NOMO-1 (cell line): ENCODE measurements around the gene SLC12A5.
A peak's percentile ranks its signal among the peaks of the same experiment; 100 is the strongest.

Source experiments
- DNase-seq, 2 experiments: peaks; one replicate each; lab custom pipeline; 2025; ENCODE audit not compliant: unreplicated experiment in 2 of 2; lab: John Stamatoyannopoulos, UW

SLC12A5 gene

DNA sequence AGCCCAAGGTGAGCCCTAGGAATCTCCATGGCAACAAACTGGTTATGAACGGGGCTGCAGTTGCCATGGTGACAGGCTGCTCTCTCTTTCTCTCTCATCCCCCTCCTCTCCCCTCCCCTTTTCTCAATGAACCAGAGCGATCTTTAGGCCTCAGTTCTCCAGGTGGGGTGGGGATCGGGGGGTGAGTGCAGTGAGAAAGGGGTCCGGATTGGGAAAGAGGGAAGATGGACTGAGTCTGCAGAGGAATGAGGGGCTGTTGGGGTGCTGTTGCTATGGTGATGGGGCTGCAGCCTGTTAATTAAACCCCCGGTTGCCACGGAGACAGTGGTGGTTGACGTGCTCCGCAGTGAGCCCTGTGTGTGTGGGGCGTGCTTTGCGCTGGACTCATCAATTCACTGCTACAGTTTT is 3.6 kb upstream of the SLC12A5 start:
- DNase-seq, result no peak

GRCh38 chr20:46027245-46027853 is 1.7 kb upstream of the SLC12A5 start:
- peak in 1 of 2 experiments; percentile 17 for DNase-seq

DNA sequence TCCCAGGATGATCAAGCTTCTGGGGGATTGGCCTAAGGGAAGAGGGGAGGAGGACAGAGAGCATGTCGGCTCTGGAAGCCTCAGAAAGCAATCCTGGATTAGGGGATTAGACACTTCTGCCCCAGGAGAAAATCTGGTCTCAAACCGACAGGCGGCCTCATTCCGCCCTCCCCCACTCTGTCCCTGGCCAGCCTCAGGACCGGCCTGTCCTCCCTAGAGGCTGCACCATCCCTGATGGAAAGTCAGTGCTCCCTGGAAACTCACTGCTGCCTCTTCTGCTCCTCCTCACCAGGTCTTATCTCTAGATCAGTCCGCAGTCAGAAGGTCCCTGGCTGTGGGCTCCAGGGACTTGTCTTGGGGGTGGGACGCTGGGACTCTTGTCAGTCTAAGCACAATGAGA is 905 bp upstream of the SLC12A5 start:
- no peak for DNase-seq

GRCh38 chr20:46030284-46031013 is 1.4 kb downstream of the SLC12A5 start:
- DNase-seq, result no peak

- DNase-seq, result no peak
Observed at GRCh38 chr20:46031014-46031569, 2.1 kb downstream of the SLC12A5 start.

DNA sequence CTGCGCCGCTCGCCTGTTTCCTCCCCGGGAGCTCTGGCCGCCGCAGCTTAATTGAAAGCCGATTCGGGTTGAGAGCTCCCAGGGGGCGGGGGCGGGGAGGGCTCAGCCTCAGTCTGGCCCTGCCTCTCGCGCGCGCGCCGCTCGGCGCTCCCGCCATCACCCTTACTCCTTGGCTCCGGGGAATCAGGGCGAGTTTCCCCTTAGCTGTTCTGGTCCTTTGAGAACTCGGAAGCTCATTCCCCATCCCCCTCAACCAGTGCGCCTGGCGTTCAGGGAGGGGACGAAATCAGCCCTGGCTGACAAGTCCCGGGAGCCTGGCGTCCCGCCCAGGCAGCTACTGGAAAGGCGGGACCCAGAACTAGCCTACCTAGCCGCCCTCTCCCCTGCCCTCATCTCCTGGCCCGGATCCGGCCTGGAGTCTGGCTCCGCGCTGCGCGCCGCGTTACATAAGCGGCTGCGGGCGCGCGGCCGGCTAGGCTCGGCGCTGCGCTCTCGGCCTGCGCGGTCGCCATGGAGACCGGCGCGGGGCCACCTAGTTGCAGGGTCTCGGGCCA is 2.8 kb downstream of the SLC12A5 start:
- DNase-seq, result no peak

DNA sequence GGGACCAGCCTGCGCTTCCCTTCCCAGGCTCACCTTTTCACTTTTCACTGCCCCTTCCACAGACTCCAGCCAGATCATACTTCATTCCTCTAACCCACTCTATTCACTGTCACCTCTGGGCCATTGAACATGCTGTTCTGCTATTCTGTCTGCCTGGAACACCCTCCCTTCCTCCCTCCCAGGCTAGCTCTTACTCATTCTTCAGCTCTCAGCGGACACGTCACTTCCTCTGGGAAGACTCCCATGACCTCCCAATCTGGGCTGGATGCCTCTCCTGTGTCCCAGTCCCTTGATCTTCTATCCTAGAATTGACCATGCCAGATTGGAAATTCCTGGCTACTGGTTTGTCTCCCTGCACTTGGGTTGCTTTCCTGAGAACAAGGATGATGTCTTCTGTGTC is 5.0 kb downstream of the SLC12A5 start:
- DNase-seq, result no peak

GRCh38 chr20:46035253-46035652 is 6.2 kb downstream of the SLC12A5 start:
- DNase-seq, result no peak

- no peak for DNase-seq
Observed at GRCh38 chr20:46035713-46036112, 6.7 kb downstream of the SLC12A5 start.

DNA sequence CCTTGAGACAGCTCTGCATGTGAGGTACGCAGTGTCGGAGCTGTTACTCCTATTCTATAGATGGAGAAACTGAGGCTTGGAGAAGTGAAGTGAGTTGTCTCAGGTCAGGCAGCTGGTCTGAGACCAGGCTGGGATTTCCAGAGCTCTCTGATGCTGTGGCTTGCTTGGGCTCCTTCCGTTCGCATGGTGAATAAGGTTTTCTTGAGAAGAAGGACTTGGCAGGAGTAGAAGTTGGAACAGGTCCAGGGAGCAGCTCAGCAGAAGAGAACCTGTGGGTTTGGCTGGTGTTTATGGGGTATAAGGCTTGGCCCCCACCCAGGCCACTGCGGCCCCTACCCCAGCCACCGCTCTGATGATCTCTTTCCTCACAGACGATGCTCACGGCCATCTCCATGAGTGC is 7.4 kb downstream of the SLC12A5 start:
- no peak for DNase-seq

- DNase-seq, result no peak
Observed at GRCh38 chr20:46037036-46037435, 8.0 kb downstream of the SLC12A5 start.

DNA sequence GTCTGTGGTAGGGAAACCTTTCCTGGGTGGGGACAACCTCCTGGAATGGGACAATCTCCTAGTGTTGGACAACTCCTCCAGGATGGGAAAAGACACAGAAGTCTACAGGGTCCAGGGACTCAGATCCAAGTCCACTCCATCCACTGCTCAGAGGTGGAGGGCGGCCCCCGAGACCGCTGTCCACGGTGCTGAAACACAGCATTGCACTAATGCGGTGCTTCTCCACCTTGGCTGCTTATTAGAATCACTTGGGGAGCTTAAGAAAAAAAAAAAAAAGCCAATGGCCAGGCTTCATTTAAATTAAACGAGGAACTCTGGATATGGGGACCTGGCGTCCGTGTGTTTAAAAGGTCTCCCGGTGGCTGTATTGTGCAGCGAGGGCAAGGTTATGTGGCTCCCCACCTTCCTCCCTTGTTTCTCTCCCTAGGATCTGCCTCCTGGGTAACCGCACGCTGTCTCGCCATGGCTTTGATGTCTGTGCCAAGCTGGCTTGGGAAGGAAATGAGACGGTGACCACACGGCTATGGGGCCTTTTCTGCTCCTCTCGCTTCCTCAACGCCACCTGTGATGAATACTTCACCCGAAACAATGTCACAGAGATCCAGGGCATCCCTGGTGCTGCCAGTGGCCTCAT is 12.0 kb downstream of the SLC12A5 start:
- peak in 1 of 2 experiments; percentile 38 for DNase-seq

- DNase-seq, result no peak
Observed at GRCh38 chr20:46043556-46043955, 14.5 kb downstream of the SLC12A5 start.

DNA sequence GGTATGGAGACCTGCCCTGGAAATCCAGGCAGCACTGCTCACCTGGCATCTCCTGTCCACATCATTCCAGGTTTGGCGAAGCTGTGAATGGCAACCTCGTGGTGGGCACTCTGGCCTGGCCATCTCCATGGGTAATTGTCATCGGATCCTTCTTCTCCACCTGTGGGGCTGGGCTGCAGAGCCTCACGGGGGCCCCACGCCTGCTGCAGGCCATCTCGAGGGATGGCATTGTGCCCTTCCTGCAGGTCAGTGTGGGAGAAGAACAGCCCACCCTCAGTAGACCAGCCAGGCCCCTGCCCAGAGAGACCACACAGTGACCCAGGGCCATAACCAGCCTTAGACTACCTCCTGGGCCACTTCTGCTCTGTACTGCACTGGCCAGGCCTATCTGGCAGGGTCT is 15.9 kb downstream of the SLC12A5 start:
- DNase-seq, result no peak

DNA sequence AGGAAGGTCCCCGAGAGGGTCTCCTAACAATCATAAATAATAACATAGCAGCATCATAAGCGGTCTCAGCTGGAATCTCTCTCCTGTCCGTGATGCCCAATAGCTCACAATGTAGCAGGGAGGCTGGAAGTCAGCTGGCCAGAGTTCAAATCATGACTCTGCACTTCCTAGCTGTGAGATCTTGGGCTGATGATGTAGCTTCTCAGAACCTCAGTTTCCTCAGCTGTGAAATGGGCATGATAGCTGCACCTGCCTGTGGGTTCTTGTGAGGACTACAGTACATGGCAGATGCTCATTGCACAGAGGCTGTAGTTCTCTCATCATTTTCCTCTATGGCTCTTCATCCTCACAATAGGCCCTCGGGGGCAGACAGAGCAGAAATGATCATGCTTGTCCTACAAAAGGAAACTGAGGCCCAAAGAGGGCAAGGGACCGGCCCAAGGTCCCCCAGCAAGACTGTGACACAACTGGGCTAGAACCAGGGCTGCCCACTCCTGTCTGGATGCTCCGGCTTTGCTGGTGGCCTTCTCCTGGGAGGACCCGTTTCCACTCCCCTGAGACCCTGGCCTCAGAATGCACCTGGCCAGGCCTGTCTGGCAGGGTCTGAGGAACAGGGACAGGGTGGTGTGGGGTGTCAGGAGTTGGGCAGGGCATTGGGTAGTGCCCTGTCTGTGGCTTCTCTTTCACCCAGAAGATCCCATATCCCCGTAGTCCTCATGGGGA is 17.7 kb downstream of the SLC12A5 start:
- DNase-seq, result no peak

DNA sequence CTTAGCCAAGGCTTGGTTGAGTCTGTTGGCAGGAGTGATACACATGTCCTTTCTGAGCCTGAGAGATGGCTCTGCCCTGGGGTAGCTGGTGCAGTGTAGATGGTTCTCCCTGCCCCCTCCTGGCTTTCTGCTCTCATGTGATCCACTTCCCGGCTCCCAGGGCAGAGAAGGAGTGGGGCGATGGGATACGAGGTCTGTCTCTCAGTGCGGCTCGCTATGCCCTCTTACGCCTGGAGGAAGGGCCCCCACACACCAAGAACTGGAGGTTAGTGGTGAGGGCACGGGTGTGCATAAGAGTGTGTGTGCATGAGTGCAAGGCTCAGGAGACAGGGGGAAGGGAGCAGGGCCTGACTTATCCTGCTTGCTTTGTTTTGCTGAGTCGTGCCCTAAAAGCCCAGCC is 18.8 kb downstream of the SLC12A5 start:
- no peak for DNase-seq

DNA sequence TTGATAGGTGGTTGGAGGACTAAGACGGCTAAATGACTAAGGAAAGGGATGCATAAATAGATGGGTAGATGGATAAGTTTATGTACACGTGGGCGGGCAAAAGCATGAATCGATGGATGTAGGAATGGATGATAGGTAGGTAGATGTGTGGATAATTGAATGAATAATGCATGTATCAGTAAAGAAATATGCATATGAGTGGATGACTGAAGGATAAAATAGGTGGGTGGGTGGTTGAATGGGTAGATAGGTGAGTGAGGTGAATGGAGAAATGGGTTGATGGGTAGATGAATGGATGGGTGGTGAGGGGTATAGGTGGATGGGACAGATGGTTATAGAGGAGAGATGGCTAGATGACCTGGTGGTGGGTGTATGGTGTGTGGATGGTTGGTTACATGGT is 20.2 kb downstream of the SLC12A5 start:
- DNase-seq, result no peak

- DNase-seq, result no peak
Observed at GRCh38 chr20:46049815-46050214, 20.8 kb downstream of the SLC12A5 start.

DNA sequence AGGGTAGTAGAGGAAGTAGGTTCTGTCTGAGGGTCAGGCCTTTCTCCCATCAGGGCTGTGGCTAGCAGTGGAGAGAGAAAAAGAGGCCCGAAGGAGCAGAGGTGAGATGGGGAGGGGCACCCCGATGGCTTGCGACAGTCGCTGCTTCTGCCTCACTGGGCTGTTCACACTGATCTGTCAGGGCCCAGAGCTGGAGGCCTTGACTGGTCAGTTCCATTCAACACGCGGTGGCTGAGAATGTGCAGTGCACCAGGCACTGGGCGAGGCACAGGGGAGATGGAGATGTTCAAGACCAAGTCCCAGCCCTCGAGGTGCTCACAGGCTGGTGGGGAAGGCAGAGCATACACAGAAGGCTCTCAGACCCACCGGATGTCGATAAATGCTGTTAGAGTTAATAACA is 21.4 kb downstream of the SLC12A5 start:
- DNase-seq, result no peak

DNA sequence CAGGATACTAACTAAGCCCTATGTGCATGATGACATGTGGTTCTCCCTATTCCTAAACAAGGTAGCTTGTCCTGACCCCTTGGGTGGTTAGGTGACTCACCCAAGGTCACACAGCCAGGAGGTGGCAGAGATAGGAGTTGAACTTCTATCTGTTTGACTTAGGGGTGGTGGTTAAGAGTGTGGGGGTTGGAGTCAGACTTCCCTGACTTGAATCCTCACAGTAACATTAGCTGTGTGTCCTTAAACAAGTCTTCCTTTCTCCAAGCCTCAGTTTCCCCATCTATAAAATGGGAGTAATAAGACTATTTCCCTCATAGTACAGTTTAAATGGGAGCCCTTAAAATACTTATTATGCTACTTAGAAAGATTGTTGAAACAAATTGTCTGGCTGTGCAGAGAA is 21.9 kb downstream of the SLC12A5 start:
- DNase-seq, result no peak
